ENCODE measurements around the gene KRTAP10-4.

- TF ChIP-seq CTCF (IDR thresholded peaks at IDR 0.05; ENCODE audit: insufficient read depth, low read depth, low read length) (no peak), EZH2 (IDR thresholded peaks at IDR 0.05; ENCODE audit: insufficient read depth, low read length) (no peak)
These were observed 1.2 kb downstream of the KRTAP10-4 start for GRCh38 chr21:44574457-44575306.

Data from astrocyte (in vitro differentiated cells and primary cell).